ENCODE data around the gene RTKN.

DNA sequence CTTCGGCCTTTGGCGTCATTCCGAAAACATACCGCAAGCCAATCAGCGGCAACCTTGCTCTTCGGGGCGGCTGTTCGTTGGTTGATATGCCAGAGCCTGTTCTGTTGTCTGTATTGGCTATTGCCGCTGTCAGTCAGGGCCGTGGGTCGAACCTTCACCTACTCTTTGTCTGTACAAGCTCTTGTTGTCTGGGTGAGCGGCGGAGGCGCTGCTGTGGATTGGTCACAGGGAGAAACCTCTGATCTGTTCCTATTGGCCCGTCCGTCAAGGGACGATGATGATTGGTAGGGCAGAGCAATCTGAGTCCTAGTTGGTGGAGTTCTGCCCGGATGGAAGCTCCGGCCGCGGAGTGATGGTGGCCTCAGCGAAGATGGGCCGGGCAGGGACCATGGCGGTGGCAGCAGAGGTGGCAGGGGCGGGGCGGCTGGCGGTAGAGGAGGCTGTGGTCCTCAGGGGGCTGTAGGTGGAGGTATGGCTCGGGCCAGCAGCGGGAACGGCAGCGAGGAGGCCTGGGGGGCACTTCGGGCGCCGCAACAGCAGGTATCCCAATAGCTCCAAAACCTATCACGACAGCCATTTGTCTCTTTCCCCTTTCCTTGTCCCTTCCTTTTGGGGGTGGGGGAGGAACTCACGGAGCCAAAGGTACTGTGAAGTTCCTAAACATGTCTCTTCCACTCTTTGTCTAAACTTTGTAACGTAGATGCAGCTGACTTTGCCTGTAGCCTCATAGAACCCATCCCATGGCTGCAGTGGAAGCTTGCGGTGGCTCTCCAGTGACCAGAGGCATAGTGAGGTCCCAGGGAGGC is 16.6 kb upstream of the RTKN start, which contains the start of gene WBP1:
- no peak for TF ChIP-seq TOX (CRISPR knock-in tag; IDR thresholded peaks at IDR 0.05; ENCODE audit: borderline replicate concordance)
- TF ChIP-seq, protein P1, sequence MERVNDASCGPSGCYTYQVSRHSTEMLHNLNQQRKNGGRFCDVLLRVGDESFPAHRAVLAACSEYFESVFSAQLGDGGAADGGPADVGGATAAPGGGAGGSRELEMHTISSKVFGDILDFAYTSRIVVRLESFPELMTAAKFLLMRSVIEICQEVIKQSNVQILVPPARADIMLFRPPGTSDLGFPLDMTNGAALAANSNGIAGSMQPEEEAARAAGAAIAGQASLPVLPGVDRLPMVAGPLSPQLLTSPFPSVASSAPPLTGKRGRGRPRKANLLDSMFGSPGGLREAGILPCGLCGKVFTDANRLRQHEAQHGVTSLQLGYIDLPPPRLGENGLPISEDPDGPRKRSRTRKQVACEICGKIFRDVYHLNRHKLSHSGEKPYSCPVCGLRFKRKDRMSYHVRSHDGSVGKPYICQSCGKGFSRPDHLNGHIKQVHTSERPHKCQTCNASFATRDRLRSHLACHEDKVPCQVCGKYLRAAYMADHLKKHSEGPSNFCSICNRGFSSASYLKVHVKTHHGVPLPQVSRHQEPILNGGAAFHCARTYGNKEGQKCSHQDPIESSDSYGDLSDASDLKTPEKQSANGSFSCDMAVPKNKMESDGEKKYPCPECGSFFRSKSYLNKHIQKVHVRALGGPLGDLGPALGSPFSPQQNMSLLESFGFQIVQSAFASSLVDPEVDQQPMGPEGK (CRISPR knock-in tag; IDR thresholded peaks at IDR 0.05; ENCODE audit: borderline replicate concordance), result no peak
- TF ChIP-seq, protein P2, sequence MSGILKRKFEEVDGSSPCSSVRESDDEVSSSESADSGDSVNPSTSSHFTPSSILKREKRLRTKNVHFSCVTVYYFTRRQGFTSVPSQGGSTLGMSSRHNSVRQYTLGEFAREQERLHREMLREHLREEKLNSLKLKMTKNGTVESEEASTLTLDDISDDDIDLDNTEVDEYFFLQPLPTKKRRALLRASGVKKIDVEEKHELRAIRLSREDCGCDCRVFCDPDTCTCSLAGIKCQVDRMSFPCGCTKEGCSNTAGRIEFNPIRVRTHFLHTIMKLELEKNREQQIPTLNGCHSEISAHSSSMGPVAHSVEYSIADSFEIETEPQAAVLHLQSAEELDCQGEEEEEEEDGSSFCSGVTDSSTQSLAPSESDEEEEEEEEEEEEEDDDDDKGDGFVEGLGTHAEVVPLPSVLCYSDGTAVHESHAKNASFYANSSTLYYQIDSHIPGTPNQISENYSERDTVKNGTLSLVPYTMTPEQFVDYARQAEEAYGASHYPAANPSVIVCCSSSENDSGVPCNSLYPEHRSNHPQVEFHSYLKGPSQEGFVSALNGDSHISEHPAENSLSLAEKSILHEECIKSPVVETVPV (CRISPR knock-in tag; IDR thresholded peaks at IDR 0.05), result no peak
- TF ChIP-seq ZNF8 (CRISPR knock-in tag; IDR thresholded peaks at IDR 0.05), result no peak
- TF ChIP-seq PPARA (CRISPR knock-in tag; IDR thresholded peaks at IDR 0.05; ENCODE audit: borderline replicate concordance), result peak; percentile 93
- peak; percentile 93; the same call in 1 of the 2 replicates for TF ChIP-seq CSDC2 (CRISPR knock-in tag; IDR thresholded peaks at IDR 0.05)
- peak; percentile 58; the same call in 1 of the 2 replicates for TF ChIP-seq ZFP3 (CRISPR knock-in tag; IDR thresholded peaks at IDR 0.05)
